ENCODE results near the gene CDC20B.
A peak's percentile ranks its signal among the peaks of the same experiment; 100 is the strongest.
"Not testable (repeated sequence)": the region's sequence is repeated elsewhere in the genome, so short reads cannot be mapped to it uniquely, and the experiment has no call there.

CDC20B gene

DNA sequence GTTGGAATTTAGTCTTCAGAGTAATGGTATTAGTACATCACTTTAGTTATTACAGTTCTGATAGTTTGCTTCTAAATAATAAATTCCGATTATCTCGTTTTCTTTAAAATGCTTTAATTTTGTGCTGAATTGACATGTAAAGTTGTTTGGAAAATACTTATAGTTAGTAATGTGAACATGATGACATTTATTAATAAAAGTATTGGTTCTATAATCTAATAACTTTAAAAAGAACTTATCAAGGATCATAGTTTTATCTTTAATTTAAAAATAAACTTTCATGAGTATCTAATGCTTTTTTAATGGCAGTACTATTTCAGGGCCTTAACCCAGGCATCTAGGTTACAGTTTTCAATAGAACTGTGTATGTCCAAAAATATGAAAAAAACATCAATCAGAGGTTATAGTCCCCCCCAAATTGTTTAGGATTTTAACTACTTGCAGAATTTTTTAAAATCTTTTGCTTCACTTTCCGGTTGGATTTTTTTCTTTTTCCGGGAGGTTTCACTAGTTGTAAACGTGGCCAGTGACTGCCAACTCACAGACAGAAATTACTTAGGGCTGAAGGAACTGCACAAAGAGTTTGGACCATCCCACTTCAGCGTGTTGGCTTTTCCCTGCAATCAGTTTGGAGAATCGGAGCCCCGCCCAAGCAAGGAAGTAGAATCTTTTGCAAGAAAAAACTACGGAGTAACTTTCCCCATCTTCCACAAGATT is 12.3 kb downstream of the CDC20B start:
- peak in 1 of 2 experiments; percentile 68 for DNase-seq

DNA sequence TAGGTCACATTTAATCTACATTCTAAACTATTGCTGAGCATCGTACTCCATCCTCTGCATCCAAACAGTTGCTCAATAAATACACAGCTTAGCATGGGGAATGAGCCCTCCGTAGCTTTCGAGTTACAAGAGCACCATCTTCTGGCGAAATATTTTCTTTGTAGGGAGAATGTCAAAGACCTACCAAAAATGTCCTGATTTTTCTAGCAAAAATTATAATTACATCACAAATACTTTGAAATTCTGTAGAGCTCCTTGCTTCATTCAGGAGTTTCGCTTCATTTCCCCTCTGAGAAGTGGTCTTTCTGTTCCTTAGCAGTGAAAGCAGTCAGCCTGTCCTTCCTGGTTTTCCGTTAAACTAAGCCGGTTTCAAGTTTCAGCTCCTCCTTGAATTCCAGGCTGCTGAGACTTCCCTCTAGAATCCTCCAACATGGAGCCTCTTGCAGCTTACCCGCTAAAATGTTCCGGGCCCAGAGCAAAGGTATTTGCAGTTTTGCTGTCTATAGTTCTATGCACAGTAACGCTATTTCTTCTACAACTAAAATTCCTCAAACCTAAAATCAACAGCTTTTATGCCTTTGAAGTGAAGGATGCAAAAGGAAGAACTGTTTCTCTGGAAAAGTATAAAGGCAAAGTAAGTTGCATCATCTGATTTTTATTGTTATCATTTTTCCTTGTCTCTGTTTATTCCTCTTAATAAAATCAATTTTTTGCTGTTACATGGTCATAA is 13.0 kb downstream of the CDC20B start, which contains the start of gene GPX8:
Gene GPX8 (plus strand): TSS at position 409 of the 730 bp plus-strand sequence. CDS start 22 bp downstream, at position 431.
- DNase-seq = peak; percentile 19 to 68

DNA sequence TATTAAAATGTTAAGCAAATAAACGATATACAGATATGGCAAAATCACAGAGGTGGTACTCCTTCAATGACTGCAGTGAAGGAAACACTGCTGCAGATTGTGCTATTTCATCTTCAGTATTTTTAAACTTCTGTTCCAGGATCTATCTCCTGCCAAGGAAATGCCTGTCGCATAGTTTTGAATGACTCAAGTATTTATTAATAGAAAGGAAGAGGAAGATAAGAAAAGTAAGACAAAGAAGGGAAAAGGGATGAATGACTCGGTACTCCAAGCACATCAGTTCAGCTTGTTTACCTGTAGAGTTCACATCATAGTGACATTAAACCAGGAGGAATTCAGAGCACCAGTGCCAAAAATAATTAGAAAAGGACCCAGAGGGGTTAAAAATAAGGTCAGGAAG is 18.1 kb downstream of the CDC20B start:
- no peak for DNase-seq

DNA sequence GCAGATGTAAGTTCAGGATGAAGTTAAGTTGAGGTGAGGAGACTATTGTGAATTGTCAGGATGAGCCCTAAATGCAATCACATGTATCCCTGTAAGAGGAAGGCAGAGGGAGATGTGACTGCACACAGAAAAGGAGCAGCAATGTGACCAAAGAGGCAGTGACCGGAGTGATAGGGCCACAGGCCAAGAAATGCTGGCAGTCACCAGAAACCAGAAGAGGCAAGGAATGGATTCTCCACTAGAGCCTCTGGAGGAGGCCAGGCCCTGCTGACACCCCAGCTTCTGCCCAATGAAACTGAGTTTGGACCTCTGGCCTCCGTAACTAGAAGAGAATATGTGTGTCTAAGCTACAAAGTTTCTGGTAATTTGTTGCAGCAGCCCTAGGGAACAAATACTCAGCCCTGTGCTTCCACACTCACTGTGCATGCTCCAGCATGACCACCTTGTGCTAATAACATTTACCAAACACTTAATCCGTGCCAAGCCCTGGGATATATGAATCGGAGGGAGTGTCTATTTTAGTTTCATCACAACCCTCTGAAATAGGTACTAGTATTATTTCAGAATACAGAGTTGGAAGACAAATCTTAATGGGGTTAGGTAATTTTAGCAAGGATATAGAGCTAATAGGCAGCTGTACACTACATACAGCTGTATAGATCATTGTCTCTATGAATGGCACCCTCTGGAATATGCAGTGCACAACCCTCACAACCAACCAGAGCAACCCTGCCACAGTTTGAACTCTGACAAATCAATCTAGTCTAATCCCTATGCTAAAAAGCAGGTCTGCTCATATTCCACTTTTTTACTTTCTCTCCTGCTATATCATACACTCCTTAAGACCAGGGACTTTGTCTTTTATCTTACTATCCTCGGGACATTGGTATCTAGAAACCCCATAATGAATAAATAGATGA is 20.8 kb downstream of the CDC20B start:
- DNase-seq = no peak

DNA sequence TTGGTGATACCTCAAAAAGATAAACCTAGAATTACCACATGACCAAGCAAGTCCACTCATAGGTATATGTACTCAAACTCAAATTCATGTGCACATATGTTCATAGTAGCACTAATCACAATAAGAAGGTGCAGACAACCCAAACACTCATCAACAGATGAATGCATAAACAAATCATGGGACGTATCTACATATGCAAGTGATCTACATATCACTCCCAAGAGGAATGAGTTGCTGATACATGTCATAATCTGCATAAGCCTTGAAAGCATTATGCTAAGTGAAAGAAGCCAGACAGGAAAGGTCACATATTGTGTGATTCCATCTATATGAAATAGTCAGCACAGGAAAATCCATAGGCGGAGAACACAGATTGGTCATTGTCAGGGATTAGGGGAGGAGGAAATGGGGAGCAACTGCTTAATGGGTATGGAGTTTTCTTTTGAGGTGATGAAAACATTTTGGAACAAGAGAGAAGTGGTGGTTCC is 23.6 kb downstream of the CDC20B start:
- no peak for DNase-seq

DNA sequence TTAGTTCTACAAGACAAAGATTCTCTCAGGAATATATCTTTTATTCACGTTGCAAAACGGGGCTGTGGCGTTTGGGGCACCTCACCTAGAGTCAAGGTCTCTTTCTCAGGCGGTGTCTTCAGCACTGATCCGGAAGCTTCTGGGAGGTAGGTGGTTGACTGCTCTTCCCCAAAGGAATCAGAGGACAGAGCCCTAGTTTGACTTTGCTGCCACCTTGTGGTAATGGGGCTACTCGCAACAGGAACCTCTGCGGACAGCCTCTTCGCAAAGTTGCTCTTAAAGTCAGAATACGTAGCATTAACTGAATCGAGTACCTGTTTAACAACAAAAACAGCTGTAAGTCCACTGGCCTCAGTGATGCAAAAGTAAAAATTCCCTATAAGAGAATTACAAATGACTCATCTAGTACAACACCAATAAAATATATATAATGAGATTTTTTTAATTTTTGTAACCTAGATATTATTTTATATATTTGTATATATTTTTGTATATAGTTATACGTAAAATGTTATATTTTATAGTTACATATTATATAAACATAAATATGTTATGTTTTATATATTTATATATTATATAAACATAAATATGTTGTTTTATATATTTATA is 26.3 kb downstream of the CDC20B start:
- peak; percentile 47 to 83 for DNase-seq

DNA sequence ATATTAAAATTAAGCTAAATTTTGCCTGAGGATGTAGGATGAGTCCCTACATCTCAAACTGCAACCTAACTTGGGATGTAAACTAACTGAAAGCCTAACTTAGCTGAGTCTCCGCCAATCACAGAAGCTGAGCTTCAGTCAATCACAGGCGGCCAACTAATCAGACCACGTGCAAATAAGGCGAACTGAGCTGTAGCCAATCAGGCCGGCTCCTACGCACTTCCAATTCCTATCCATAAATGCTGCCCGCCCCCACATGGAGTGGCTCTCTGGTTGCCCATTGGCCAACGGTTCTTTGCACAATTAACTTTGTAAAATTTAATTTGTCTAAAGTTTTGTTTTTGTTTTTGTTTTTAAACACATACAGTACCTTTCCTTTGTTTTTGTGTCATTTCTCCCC is 26.9 kb downstream of the CDC20B start:
- peak in 1 of 2 experiments; percentile 20 for DNase-seq

DNA sequence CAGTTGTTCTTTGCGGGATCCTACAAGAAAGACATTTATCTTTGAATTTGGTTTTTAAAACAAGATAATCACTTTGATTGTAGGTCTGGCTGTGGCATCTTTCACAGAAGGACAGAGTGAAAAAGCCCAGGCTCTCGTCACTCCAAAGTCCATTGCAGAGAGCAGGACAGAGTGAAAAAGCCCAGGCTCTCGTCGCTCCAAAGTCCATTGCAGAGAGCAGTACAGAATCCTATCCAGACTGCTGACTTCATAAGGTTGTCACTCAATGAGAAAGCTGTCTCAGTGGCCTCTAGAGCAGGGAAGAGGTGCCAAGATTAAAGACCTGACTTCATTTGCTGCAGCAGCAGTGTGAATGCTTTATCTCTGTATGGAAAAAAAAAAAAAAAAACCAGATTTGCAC is 29.4 kb downstream of the CDC20B start:
- no peak for DNase-seq

DNA sequence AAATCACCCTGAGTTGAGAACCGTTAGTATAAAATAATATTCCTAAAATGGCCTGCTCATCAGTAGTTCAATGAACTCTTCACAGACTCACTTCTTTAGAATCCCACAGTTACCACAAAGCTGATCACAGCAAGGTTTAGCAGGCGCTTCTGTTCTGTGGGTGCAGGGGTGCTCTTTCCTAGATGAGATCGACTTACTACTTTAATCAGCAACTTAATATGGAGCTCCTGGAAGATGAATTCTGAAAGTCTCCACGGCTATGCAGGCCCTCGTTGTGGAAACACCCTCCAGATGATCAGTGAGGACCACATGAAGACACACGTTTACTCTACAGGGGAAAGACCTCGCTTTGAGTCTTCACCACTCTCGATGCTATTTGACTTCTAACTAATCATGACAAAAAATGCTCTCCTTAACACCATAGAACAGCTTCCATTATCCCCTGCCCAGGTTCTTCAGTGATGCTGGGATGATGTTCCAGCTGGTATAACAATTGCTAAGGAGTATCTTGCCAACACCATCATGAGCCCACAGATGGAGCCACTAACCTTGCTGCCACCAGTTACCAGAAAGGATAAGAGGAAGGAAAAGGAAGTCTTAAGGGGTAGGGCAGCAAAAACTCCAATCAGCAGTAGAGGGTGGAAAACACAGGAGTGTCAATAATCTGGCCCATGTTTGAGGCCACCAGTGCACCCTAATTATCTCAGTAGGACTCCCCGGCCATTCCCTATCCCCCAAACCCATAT is 30.9 kb downstream of the CDC20B start:
- DNase-seq = no peak

DNA sequence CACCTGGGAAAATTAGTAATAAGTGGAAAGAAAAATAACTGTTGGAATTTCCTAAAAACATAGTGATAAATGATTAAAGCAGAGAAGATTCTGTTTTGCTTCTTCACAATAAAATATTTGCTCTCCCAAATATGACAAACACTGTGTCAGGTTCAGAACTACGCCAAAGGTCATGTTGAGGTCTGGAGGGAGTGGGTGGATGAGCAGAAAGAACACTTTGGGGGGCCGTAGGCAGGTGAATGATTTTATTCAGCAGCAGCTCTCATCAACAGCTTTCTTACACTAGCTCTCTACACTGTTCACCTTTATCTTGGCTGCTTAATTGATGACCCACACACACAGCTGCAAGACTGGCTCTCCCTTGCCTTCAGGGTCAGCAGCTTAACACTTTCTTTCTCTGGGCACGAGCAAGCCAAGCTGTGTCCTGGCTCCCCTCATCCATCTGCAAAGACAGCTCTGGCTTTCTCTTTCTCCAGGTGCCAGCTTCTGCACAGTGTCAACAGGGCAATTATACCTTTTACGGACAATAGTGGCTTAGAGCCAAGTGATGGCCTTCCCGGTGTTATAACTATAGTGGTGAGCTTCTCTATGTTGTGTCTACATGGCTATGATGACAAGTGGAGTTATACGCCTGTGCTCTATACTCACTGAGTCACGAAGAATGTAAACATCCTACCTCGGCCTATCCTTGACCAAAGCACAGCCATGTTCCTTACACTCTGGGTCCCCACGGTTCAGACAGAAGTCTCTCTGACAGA is 31.9 kb downstream of the CDC20B start:
- no peak for DNase-seq

DNA sequence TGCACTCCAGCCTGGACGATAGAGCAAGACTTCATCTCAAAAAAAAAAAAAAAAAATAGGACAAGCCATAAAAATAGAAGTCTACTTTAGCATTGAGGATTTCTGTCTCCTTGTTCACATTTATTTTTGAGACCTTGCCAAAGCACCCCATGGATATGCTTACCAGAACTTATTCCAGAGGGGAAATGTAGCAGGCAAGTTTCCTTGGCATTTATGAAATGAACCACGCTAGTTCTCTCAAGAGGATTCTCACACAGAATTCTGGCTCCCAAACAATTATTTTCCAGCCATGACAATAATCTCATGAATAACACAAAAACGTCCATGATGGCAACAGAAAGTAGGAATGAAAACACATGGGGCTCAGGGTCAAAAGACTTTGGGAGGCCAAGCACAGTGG is 36.5 kb downstream of the CDC20B start:
- DNase-seq = no peak

DNA sequence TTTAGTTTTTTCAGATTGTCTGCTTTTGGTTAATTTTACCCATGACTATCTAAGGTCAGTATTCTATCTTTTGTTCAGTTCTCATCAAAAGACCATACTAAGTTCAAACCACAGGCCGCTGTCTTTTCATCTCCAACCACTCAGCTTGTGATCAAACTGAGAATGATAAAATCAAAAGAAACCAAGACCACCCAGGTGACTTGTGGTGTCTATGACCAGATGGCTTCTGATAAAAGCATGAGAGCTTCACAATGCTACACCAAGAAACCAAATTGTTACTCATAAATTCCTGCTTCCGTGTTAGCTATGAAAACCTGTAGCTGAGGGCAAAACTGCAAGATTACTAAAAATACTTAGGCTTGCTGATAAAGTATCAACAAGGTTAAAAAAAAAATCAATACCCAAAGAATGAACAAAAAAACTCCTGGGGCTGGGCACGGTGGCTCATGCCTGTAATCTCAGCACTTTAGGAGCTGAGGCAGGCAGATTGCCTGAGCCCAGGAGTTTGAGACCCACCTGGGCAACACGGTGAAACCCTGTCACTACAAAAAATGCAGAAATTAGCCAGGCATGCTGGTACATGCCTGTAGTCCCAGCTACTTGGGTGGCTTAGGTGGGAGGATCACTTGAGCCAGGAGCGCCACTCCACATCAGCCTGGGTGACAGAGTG is 38.8 kb downstream of the CDC20B start:
- no peak for DNase-seq

DNA sequence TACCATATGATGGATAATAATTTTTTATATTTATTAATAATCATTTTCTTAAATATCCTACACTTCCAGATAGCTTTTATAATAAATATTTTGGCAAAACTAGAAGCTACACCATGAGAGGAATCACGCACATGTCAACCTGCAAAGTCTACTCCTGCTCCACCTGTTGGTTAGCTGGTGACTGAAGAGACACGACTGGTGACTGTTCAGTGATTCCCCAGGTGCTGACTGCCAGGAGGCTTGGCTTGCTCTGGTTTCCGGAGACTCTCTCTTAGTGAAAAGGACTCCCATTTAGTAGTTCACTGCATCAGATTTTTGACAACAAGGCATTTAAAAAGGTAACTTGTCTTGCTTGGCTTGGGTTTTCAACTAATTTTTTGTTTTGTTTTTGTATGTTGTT is 49.6 kb downstream of the CDC20B start:
- DNase-seq = no peak

DNA sequence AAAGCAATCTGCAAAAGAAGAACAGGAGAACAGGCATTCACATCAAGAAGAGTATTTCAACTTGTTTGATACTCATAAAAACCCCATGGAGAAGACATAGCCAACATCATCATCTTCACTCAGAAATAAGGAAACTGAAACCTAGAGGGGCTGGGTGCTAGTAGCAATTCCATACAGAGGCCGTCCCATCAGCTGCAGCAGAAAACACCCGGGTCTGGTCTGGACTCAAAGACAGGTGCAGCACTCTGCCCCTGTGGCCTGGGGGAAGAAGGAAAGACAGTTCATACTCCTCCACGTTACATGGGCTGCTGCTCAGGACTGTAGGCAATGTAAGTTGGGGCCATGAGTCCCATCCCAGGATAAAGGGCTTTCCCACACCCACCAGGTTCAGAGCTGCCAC is 58.9 kb downstream of the CDC20B start:
- no peak for DNase-seq

DNA sequence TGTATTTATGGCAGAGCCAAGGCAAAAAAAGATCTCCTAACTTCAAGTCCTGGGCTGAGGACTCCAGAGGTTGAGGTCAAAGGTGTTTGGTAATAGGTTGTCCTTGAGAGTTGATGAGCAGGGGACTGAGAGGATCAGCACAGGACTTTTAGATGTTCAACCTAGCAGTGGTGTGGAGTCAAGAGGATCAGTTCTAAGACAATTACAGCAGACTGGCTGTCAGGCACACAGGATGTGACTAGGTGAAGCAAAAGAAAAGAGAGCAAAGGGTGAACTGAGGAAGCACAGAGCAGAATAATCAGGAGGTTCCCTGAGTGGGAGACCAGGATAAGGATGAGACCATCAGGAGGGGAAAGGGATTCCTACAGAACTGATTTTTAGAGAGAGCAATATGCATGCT is 59.6 kb downstream of the CDC20B start:
- no peak for DNase-seq

DNA sequence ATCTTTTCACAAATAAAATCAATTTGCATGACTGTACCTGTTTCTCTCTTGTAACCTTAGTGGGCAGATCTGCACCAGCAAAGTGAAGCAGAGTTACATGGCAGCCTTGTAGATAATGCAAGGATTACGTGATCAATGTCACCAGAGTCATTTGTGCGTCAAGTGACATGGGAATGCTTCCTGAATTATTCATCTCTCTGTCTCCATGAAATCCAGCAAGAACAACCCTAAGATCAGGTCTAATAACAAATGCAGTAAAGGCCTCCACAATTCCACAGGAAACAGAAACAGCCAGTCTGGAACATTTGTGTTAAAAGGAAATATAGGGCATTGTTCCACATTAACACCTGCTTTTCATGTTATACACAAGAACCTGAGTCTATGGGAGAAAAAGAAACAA is 62.8 kb downstream of the CDC20B start:
- no peak for DNase-seq

DNA sequence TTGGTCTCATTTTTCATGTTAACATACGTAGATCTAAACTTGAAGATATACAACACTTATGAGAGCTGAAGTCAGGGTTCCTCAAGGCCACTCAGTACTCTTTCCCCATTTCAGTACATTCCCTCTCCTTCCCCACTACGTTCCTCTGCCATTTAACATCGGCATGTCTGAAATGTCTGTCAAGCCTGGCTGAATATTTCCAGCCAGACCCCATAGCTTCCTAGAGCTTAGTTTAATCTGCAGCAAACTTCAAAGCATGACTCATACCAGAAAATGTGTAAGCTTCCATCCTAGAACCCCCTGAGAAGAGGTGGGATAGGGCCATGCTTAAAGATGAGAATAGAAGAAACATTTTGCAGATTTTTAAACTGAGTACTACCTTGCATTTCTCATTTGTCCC is 64.3 kb downstream of the CDC20B start:
- DNase-seq = no peak

DNA sequence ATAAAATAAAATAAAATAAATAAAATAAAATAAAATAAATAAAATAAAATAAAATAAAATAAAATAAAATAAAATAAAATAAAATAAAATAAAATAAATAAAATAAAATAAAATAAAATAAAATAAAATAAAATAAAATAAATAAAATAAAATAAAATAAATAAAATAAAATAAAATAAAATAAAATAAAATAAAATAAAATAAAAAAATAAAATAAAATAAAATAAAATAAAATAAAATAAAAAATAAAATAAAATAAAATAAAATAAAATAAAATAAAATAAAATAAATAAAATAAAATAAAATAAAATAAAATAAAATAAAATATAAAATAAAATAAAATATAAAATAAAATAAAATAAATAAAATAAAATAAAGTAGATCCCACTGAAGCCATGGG is 67.0 kb downstream of the CDC20B start:
- DNase-seq = not testable (repeated sequence)

DNA sequence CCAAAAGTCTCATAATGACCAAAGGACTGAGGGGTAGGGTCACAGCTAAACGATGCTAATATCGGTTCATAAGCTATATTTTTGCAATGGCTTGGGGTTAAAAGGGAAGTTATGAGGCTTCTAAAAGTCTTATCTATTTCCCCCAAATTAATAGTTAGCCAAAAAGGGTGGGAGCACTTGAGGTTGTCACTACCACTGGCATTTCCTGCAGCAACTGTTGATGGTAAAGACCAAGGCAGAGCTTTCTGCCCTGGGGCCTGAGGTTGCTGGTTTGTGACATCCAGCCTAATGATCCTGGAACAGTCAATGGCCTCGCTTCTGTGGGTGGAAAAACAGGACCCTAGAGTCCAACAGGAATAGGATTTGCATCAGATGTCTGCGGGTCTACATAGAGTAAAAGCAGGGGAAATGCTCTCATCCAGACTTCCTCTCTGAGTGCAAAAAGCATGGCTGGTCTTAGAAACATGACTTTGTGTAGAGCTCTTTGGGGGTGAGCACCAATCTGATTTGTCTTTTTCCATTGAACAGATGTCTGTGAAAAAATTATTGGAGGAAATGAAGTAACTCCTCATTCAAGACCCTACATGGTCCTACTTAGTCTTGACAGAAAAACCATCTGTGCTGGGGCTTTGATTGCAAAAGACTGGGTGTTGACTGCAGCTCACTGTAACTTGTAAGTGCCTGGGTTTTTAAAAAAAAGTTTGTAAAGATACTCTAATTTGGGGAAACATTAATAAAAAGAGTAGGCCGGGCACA is 67.9 kb downstream of the CDC20B start:
- no peak for DNase-seq
